Measurements from ENCODE around the gene UEVLD.

DNA sequence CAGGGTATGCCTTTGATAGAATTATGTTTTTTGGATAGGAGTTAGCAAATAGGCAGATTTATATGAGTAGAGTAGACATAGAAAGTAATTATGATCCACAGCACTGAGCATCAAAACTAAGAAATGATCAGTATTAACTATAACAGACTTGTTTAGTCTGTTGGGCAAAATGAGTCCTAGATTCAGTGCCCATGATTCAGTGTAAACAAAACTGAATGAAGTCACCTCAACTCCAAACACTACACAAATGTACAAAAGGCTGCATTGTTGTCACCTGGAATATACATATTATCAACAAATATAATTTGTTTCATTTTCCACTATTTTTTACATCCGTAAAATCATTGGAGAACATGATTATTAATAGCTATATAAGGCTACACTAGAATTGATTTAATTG, 6.7 kb downstream of the UEVLD start:
- TF ChIP-seq CHD4 (IDR thresholded peaks at IDR 0.05; ENCODE audit: insufficient read depth, insufficient replicate concordance, low read depth, low read length, poor library complexity, severe bottlenecking) = no peak
- TF ChIP-seq, protein P1, sequence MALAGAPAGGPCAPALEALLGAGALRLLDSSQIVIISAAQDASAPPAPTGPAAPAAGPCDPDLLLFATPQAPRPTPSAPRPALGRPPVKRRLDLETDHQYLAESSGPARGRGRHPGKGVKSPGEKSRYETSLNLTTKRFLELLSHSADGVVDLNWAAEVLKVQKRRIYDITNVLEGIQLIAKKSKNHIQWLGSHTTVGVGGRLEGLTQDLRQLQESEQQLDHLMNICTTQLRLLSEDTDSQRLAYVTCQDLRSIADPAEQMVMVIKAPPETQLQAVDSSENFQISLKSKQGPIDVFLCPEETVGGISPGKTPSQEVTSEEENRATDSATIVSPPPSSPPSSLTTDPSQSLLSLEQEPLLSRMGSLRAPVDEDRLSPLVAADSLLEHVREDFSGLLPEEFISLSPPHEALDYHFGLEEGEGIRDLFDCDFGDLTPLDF (CRISPR knock-in tag; IDR thresholded peaks at IDR 0.05) = no peak
- TF ChIP-seq, protein P2, sequence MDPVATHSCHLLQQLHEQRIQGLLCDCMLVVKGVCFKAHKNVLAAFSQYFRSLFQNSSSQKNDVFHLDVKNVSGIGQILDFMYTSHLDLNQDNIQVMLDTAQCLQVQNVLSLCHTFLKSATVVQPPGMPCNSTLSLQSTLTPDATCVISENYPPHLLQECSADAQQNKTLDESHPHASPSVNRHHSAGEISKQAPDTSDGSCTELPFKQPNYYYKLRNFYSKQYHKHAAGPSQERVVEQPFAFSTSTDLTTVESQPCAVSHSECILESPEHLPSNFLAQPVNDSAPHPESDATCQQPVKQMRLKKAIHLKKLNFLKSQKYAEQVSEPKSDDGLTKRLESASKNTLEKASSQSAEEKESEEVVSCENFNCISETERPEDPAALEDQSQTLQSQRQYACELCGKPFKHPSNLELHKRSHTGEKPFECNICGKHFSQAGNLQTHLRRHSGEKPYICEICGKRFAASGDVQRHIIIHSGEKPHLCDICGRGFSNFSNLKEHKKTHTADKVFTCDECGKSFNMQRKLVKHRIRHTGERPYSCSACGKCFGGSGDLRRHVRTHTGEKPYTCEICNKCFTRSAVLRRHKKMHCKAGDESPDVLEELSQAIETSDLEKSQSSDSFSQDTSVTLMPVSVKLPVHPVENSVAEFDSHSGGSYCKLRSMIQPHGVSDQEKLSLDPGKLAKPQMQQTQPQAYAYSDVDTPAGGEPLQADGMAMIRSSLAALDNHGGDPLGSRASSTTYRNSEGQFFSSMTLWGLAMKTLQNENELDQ (CRISPR knock-in tag; IDR thresholded peaks at IDR 0.05; ENCODE audit: borderline replicate concordance) = no peak
- TF ChIP-seq TRIM28 (IDR thresholded peaks at IDR 0.05) = no peak
- no peak for TF ChIP-seq TCF3 (CRISPR knock-in tag; IDR thresholded peaks at IDR 0.05)
- no peak for TF ChIP-seq MEF2D (tag; conservative IDR thresholded peaks at IDR 0.05; ENCODE audit: low read depth)
- TF ChIP-seq CHD2 (IDR thresholded peaks at IDR 0.05; ENCODE audit: low read depth, low read length) = no peak
- TF ChIP-seq RBM15 (IDR thresholded peaks at IDR 0.05; ENCODE audit: insufficient read depth, low read length) = no peak
- TF ChIP-seq, protein P3, sequence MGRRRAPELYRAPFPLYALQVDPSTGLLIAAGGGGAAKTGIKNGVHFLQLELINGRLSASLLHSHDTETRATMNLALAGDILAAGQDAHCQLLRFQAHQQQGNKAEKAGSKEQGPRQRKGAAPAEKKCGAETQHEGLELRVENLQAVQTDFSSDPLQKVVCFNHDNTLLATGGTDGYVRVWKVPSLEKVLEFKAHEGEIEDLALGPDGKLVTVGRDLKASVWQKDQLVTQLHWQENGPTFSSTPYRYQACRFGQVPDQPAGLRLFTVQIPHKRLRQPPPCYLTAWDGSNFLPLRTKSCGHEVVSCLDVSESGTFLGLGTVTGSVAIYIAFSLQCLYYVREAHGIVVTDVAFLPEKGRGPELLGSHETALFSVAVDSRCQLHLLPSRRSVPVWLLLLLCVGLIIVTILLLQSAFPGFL (CRISPR knock-in tag; IDR thresholded peaks at IDR 0.05) = no peak
- TF ChIP-seq, protein P4, sequence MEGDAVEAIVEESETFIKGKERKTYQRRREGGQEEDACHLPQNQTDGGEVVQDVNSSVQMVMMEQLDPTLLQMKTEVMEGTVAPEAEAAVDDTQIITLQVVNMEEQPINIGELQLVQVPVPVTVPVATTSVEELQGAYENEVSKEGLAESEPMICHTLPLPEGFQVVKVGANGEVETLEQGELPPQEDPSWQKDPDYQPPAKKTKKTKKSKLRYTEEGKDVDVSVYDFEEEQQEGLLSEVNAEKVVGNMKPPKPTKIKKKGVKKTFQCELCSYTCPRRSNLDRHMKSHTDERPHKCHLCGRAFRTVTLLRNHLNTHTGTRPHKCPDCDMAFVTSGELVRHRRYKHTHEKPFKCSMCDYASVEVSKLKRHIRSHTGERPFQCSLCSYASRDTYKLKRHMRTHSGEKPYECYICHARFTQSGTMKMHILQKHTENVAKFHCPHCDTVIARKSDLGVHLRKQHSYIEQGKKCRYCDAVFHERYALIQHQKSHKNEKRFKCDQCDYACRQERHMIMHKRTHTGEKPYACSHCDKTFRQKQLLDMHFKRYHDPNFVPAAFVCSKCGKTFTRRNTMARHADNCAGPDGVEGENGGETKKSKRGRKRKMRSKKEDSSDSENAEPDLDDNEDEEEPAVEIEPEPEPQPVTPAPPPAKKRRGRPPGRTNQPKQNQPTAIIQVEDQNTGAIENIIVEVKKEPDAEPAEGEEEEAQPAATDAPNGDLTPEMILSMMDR (IDR thresholded peaks at IDR 0.05 in 2 of 3, conservative IDR thresholded peaks at IDR 0.05 in 1 of 3; ENCODE audit: insufficient read depth in 2 of 3, low read depth in 1 of 3, low read length in 3 of 3) = no peak
- no peak for TF ChIP-seq NFE2 (IDR thresholded peaks at IDR 0.05; ENCODE audit: low read depth)
- TF ChIP-seq LCOR (CRISPR knock-in tag; IDR thresholded peaks at IDR 0.05) = no peak
